Measurements from ENCODE around the gene ACSL3. TPM values are rescaled to one million over a fixed set of nuclear protein-coding genes. Genes with fewer than 3 reads are reported as not detected.

Gene ACSL3
- total RNA-seq, 1 donor from 2014 or later = 125 TPM

- no peak for DNase-seq
Observed at GRCh38 chr2:222883420-222883819, 22.6 kb downstream of the ACSL3 start.

DNA sequence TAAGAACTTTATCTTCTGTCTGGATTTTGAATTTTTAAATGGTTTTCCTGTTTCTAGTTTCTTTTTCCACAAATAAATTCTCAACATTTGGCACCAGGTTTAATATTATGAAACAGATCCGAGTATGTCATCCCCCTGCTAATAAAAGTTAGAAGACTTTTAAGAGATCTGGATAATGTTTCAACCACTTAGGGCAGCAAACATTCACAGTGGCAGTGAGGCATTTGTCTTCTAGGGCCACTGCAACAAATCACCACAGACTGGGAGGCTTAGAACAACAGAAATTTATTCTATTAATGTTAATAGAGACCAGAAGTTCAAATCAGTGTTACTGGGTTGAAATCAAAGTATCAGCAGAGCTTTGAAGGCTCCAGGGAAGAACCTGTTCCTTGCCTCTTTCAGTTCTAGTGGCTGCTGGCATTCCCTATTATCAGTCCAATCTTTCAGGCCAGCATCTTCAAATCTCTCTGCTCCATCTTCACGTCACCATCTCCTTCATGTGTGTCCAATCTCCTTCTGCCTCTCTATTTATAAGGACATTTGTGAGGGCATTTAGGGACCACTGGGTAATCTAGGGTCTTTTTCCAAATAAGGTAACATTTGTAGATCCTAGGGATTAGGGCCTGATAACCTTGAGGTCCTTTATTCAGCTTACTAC lies 23.4 kb downstream of the ACSL3 start:
- no peak for DNase-seq

DNA sequence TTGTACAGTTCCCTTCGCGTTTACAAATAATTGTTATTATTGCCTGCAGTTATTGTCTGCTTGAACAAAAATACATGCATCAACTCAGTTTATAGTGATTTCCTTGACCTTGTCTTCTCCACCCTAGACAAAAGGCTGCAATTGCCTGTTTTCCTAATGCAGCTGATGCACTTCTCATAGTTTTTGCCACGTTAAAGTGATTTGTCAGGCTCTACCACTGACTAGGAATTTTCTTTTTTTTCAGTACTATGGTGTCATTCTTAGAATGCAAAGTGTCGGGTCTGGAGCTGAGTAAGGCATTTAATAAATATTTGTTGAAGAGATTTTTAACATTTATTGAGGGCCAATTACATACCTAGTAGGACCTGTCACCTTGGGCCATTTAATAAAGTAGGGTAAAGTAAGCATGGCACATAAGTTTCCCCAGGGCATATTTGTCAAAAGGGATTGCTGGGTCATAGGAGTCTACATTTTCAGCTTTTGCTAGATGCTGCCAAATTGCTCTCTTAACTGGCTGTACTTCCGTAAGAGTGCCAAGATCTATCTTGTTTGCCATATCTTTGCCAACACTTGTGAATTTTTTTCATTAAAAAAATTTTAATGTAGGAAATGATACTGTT lies 24.1 kb downstream of the ACSL3 start:
- no peak for DNase-seq

DNA sequence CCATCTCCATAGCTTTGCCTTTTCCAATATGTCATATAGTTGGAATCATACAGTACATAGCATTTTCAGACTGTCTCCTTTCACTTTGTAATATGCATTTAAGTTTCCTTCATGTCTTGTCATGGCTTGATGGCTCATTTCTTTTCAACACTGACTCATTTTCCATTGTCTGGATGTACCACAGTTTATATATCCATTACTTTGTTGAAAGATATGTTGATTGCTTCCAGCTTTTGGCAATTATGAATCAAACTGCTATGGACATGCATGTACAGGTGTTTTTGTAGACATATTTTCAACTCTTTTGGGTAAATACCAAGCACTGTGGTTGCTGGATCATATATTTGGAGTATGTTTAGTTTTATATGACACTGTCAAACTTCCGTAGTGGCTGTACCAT lies 26.3 kb downstream of the ACSL3 start:
- peak; percentile 25 for DNase-seq

GRCh38 chr2:222888716-222889115 lies 27.9 kb downstream of the ACSL3 start:
- DNase-seq = no peak

- DNase-seq = peak; percentile 41
Observed at GRCh38 chr2:222891890-222892289, 31.1 kb downstream of the ACSL3 start.

DNA sequence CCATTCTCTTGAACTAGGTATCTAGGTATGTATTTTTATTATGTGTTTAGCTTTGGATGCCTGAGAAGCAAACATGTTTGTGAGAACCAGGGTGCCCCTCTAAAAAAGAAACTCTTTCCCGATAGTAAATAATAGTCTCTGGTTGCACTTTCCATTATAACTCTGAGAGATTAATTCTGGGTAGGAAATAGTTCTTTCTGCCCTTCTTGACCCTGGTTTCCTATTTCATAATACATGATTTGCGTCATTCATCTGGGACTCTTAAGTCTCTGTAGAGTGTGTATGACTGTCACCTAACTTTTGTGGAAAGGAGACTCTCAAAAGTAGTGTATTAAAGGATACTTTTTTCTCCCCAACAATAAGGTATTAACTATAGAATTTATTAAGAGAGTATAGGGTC lies 31.5 kb downstream of the ACSL3 start:
- DNase-seq = peak; percentile 81

DNA sequence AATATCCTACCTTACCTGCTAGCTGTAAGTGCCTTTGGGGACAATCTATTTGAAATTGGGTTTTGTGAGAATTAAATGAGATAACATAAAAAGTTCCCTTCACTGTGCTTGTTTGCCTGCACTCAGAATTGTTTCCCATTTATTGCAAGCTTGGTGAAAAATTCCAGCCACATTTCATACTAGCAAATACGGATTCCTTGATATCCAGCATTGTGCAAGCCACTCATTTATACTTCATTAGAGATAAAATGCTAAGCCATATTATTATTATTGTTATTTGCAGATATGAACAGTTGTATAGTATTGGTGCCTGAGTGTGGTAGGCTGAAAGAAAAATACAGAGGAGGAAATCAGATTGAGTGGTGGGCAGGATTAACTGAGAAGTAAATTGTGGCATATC lies 31.9 kb downstream of the ACSL3 start:
- no peak for DNase-seq

DNA sequence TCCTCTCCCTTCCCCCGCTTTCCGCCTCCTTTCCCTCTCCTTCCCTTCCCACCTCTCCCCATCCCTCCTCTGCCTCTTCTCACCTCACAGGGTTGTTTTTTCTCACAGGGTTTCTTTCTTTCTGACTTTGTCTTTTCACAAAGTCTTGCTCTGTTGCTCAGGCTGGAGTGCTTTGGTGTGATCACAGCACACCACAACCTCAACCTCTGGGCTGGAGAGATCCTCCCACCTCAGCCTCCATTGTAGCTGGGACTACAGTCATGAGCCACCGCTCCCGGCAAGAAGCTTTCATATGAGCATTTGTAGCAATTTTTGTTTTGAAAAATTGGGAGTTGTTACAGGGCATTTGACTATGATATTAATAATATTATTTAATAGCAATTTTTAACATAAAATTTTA lies 32.9 kb downstream of the ACSL3 start:
- no peak for DNase-seq

DNA sequence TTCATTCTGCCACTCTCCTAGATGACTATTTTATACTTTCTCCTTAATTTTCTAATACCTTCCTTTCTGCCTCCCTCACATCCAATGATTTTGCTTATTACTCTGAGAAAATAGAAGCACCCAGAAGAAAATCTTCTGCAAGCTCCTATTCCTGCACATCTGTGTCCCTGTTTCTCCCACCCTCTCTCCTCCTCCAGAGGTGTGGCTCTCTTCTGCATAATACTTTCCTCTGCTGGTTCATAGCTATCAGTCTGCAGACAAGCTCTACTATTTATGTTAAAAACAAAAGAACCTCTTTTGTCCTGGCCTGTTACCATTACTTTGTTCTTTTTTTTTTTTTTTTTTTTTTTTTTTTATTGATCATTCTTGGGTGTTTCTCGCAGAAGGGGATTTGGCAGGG lies 34.3 kb downstream of the ACSL3 start:
- DNase-seq = no peak

DNA sequence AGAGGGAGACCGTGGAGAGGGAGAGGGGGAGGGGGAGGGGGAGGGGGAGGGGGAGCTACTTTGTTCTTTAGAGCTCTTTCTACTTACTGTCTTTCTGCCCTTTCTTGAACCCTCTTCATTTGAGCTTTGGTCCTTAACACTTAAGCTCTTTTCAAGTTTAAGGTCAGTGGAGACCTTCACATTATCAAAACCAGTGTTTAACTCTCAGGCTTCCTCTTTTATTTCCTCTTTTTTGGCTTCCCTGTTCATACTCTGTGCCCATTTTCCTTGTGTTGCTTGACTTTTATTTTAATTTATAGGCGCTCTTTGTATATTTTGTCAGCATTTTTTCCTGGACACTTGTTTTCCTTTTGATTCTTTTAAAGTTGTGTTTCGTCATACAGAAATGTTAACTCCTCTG lies 37.1 kb downstream of the ACSL3 start:
- DNase-seq = no peak

DNA sequence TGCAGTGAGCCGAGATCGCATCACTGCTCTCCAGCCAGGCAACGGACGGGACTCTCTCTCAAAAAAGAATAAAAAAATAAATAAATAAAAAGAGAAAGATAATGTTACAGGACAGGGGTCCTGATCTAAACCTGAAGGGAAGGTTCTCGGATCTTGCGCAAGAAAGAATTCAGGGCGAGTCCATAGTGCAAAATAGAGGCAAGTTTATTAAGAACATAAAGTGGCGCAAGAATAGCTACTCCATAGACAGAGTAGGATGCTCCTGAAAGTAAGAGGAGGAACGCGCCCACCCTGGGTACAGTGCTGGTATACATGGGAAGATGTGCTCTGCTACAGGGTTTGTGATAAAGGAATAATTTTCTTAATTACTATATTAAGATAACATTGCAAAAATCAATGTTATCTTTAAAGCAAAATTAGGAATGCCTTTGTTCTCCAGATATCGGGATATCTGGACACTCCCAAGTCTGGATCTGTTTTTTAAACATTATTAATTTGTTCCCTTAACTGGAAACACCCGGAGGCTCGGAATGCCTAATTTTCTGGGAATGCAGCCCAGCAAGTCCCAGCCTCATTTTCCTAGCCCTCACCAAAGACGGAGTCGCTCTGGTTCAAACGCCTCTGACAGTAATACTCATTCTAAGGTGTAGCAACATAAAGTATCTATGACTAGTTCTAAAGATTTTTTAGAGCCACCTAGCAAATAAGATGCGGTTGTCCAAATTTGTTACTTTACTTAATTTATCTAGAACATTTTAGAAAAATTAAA lies 38.8 kb downstream of the ACSL3 start:
- DNase-seq = no peak

DNA sequence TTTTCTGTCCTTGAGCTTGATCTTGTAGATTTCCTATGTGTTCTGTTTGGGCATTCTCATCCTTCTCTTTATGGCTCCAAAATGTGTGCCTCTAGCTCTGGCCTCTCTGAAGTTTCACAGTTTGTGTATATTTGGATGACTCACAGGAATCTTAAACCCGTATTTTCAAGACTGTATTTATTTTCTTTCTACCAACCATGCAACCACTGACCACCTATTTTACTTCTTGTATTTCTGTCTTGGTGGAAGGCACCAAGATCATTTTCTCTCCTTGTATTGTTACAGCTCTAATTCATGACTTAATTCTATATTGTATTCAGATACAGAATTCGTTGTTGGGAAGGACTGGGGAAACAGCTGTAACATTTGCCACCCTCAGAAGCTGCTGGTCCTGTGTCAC lies 39.5 kb downstream of the ACSL3 start:
- no peak for DNase-seq

DNA sequence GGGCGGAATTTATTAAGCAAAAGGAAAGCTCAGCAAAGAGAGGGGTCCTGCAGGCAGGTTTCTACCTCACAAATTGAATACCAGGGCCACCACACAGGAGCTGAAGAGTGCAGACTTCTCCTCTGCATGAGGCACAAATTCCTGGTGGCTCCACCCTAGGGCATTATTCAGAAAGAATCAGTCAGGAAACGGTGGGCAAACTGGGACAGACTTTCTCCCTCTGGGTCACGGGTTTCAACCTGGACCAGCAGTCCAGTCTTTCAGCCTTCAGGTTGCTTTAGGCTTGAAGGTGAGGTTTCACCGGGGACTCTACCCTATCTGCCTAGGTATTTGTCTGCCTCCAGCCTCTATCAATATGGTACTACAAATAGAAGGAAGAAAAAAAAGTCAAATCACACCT lies 41.8 kb downstream of the ACSL3 start:
- no peak for DNase-seq

DNA sequence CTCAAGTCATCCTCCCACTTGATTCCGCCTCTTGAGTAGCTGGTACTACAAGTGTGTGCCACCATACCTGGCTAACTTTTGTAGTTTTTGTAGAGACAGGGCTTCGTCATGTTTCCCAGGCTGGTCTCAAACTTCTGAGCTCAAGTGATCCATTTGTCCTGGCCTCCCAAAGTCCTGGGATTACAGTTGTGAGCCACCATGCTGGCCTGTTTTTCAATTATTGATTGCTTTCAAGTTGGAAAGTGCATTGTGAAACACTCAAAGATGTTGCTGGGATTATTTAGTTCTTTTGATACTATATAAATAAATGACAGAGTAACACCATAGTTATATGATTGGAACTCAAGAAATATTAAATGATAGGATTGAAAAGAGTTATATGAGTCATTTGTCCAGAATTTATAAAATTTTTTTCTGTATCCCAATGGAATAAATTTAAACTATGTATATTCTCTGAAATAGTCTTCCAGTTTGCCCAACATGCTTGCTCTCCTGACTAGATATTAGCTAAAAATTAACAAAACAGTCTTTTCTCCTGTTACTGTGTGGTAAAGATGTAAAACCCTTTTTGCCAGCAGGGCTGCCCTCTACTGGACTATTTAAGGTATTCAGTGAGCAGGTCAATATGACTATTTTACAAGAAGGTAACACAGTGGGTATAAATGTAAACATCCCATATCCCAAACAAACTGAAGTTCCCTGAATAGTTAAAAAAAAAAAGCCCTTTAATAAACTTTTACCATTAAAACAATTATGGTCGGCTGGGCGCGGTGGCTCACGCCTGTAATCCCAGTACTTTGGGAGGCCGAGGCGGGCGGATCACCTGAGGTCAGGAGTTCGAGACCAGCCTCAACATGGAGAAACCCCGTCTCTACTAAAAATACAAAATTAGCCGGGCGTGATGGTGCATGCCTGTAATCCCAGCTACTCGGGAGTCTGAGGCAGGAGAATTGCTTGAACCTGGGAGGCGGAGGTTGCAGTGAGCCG lies 42.7 kb downstream of the ACSL3 start:
- peak; percentile 77 for DNase-seq

GRCh38 chr2:222904557-222905258 lies 43.9 kb downstream of the ACSL3 start:
- DNase-seq = no peak

GRCh38 chr2:222907048-222907447 lies 46.2 kb downstream of the ACSL3 start:
- DNase-seq = no peak

DNA sequence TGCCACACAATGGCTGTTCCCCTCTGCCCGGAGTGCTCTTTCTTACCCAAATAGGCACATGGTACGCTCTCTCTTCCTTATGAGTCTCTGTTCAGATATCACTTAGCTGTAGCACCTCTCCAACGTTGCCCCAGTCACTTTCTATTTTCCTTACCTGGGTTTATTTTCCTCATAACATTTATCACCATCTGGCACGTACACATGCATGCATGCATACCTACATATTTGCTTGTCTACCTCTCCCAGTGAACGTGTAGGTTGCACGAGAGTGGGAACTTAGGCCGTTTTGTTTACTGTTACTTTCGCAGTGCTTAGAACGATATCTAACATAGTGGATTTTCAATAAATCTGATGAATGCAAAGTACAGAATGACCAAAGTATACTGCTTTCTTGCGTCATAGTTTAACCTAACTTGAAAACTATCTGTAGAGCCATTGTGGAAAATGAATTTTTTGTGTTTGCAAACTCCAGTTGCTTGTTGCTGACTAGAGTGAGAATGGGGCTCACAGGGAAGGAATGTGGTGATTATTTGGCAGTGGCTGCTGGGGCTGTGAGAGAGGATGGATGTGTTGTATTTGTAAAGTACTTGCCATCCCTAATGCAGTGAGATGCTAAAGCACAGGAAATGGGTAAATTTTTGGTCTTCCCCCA lies 47.1 kb downstream of the ACSL3 start:
- DNase-seq = no peak

- no peak for DNase-seq
Observed at GRCh38 chr2:222909286-222909685, 48.5 kb downstream of the ACSL3 start.

- DNase-seq = no peak
Observed at GRCh38 chr2:222912117-222912516, 51.3 kb downstream of the ACSL3 start.

DNA sequence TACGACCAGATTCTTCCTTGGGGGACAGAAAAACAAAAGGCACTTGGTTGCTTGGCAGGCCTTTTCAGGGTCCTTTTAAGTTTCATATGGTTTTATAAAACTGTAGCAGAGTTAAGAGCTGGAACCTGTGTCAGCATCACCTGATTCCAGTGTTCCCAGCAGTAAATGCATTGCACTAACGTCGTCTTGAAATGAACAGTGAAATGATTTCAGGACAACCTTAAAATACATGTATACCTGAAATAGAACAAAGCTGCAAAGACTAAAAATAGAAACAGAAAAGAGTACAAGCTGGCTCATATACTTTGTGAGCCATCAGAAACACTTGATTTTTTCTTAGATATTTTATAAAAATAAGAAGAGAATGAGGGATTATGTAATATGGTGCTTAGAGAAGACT lies 51.9 kb downstream of the ACSL3 start:
- DNase-seq = no peak

All from dermis blood vessel endothelial cell (primary cell).